HepG2 (cell line): ENCODE measurements around the gene SLC6A7. TPM values are rescaled to one million over a fixed set of nuclear protein-coding genes. Genes with fewer than 3 reads are reported as not detected.
A peak's percentile ranks its signal among the peaks of the same experiment; 100 is the strongest.

ENCODE experiments used
- ATAC-seq: fragments of 200-7000 bp; cut with Tn5 transposase; 3 replicates; pipeline ENCODE4 v1.9.1; 2020; ENCODE audit warnings: mild to moderate bottlenecking, moderate library complexity
- BruUV-seq: library from RNA; stranded (reverse); fragments of 400-500 nt; replicated peaks from 2 replicates; lab custom pipeline; 2021; lab: Mats Ljungman, UMichigan
- CTCF ChIA-PET: fragments of 300-600 bp; formaldehyde crosslinking; extraction: SDS; loops from one replicate; lab custom pipeline; 2021; ENCODE audit warnings: low total read pairs, inconsistent platforms, low intra/inter-chr PET ratio; lab: Yijun Ruan, JAX
- POLR2A ChIA-PET: fragments of 350-600 bp; sonication (Branson Sonifier 250); formaldehyde crosslinking; loops from one replicate; lab custom pipeline; 2020; ENCODE audit warnings: antibody characterized with exemption, inconsistent platforms; lab: Yijun Ruan, JAX
- DNase-seq: peaks from one replicate; pipeline ENCODE4 v3.0.0-alpha.2; 2015; ENCODE audit warnings: low spot score
- FAIRE-seq: peaks from 3 replicates; lab custom pipeline; 2011; peaks lifted over from hg19 to GRCh38; lab: Jason Lieb, UNC
- H2AFZ ChIP-seq: one replicate; pipeline ENCODE4 v1.6.1; 2011; ENCODE audit warnings: low read length, inconsistent platforms
- H3K27ac ChIP-seq: fragments of 300-600 bp; 3 replicates; pipeline ENCODE4 v1.8.0; 2011; ENCODE audit warnings: mixed run types, mild to moderate bottlenecking, mixed read lengths, low read length, inconsistent platforms; ENCODE audit not compliant: insufficient read depth; ENCODE audit errors: extremely low read length
- H3K27me3 ChIP-seq, 2 experiments: fragments of 200-600 bp in 1 of 2; 2 replicates in 1 of 2; 3 replicates in 1 of 2; pipeline versions ENCODE4 v1.6.0 to v1.8.0; 2011; ENCODE audit warnings: low read length in 2 of 2, mild to moderate bottlenecking in 2 of 2, moderate library complexity in 2 of 2, inconsistent platforms in 1 of 2; ENCODE audit not compliant: insufficient read depth in 2 of 2, control insufficient read depth in 1 of 2
- H3K36me3 ChIP-seq, 2 experiments: fragments of 200-600 bp in 1 of 2; replicated peaks in 1 of 2; 2 replicates in 1 of 2; 3 replicates in 1 of 2; pipeline versions ENCODE4 v1.5.1 to v1.8.0; 2011; ENCODE audit warnings: low read length in 2 of 2, inconsistent platforms in 1 of 2; ENCODE audit not compliant: insufficient read depth in 2 of 2, control insufficient read depth in 1 of 2
- H3K4me1 ChIP-seq: 2 replicates; pipeline ENCODE4 v1.5.1; 2012; ENCODE audit warnings: low read length, inconsistent platforms; ENCODE audit not compliant: insufficient read depth
- H3K4me2 ChIP-seq: 2 replicates; pipeline ENCODE4 v1.6.0; 2011; ENCODE audit warnings: low read depth, low read length, inconsistent platforms
- H3K4me3 ChIP-seq, 3 experiments: fragments of 200-600 bp in 1 of 3; sonication (generic), shearing (Covaris generic) in 1 of 3; replicated peaks in 1 of 3; 2 replicates each; pipeline ENCODE4 v1.5.1; 2011 to 2016; ENCODE audit warnings: low read length in 3 of 3, inconsistent platforms in 2 of 3, low read depth in 2 of 3, mild to moderate bottlenecking in 2 of 3, control low read depth in 1 of 3, mixed read lengths in 1 of 3; ENCODE audit not compliant: insufficient read depth in 1 of 3
- H3K79me2 ChIP-seq: one replicate; pipeline ENCODE4 v1.6.1; 2011; ENCODE audit warnings: low read length, inconsistent platforms; ENCODE audit not compliant: insufficient read depth
- H3K9ac ChIP-seq: 2 replicates; pipeline ENCODE4 v1.6.0; 2011; ENCODE audit warnings: mild to moderate bottlenecking, low read depth, low read length, inconsistent platforms; ENCODE audit not compliant: insufficient read depth
- H3K9me3 ChIP-seq: 2 replicates; pipeline ENCODE4 v1.5.1; 2012; ENCODE audit warnings: mild to moderate bottlenecking, low read length
- H4K20me1 ChIP-seq: 2 replicates; pipeline ENCODE4 v1.6.0; 2011; ENCODE audit warnings: inconsistent platforms, mild to moderate bottlenecking, low read length, moderate library complexity; ENCODE audit not compliant: insufficient read depth
- HOXD1 ChIP-seq: sonication (generic); formaldehyde crosslinking; IDR thresholded peaks from 2 replicates; pipeline ENCODE4 v1.5.0; 2020; ENCODE audit warnings: missing genetic modification reagents
- PCBP1 ChIP-seq: fragments of 200-400 bp; formaldehyde crosslinking; IDR thresholded peaks from 2 replicates; pipeline ENCODE4 v1.6.1; 2017; ENCODE audit warnings: mild to moderate bottlenecking, low read depth, low read length, borderline replicate concordance
- SKI ChIP-seq: fragments of 450-650 bp; IDR thresholded peaks from one replicate; pipeline ENCODE4 v1.6.1; 2018; ENCODE audit warnings: mild to moderate bottlenecking; ENCODE audit not compliant: partially characterized antibody
- WGBS: methylation state at CpG from one replicate; pipeline ENCODE4 v1.1.6; 2017; ENCODE audit warnings: low lambda C conversion rate; 5-methylcytosine and 5-hydroxymethylcytosine counted together
- in situ Hi-C: cut with HindIII; loops from 2 replicates; pipeline ENCODE4 v1.10.0; 2017; ENCODE audit warnings: low pct_unique_long_range_greater_than_20kb; ENCODE audit not compliant: extremely low pct_ligation_motif_present
- intact Hi-C: fragments of 100-400 bp; cut with micrococcal nuclease; formaldehyde crosslinking; loops from one replicate; pipeline ENCODE4 v1.10.0; 2022; ENCODE audit not compliant: unreplicated experiment
- polyA plus RNA-seq, 8 experiments: library from polyadenylated mRNA; depleted of rRNA in 3 of 8; stranded (reverse) in 7 of 8; unstranded in 1 of 8; fragments of >200 nt; fragmentation: Illumina TruSeq in 4 of 8; extraction: Trizol in 4 of 8; gene quantifications; 2 replicates each; pipeline versions ENCODE4 v1.2.1 to v1.2.3, GENCODE V29; 2011 to 2016; ENCODE audit warnings: low read depth in 4 of 8, missing spikeins in 1 of 8, mixed read lengths in 1 of 8; ENCODE audit not compliant: insufficient read depth in 1 of 8
- total RNA-seq, 5 experiments: library from RNA; depleted of rRNA; stranded (reverse); fragments of >200 nt; fragmentation: Illumina TruSeq; extraction: Trizol; gene quantifications; 2 replicates each; pipeline ENCODE4 v1.2.3, GENCODE V29; 2016; ENCODE audit warnings: low read depth in 1 of 5
- TF ChIP-seq, protein P1 (sequence below): sonication (generic); formaldehyde crosslinking; IDR thresholded peaks from 2 replicates; pipeline ENCODE4 v1.8.0; 2022; ENCODE audit warnings: mild to moderate bottlenecking, missing genetic modification reagents
- TF ChIP-seq, protein P2 (sequence below): IDR thresholded peaks from 2 replicates; pipeline ENCODE4 v1.6.1; 2012; ENCODE audit warnings: inconsistent platforms
- TF ChIP-seq, protein P3 (sequence below), 2 experiments: sonication (generic) in 1 of 2; formaldehyde crosslinking in 1 of 2; IDR thresholded peaks; 2 replicates each; pipeline versions ENCODE4 v1.5.1 to v1.6.1; 2011 to 2020; ENCODE audit warnings: borderline replicate concordance in 1 of 2, low read depth in 1 of 2, low read length in 1 of 2, mild to moderate bottlenecking in 1 of 2, missing genetic modification reagents in 1 of 2, moderate library complexity in 1 of 2
- TF ChIP-seq, protein P4 (sequence below): fragments of 450-650 bp; IDR thresholded peaks from 2 replicates; pipeline ENCODE4 v1.6.1; 2017

SLC6A7 gene
- total and polyA plus RNA-seq, 2 of the 13 experiments (the other 11 are each of a cell fraction or from before 2014, with no cell fraction given): not detected

DNA sequence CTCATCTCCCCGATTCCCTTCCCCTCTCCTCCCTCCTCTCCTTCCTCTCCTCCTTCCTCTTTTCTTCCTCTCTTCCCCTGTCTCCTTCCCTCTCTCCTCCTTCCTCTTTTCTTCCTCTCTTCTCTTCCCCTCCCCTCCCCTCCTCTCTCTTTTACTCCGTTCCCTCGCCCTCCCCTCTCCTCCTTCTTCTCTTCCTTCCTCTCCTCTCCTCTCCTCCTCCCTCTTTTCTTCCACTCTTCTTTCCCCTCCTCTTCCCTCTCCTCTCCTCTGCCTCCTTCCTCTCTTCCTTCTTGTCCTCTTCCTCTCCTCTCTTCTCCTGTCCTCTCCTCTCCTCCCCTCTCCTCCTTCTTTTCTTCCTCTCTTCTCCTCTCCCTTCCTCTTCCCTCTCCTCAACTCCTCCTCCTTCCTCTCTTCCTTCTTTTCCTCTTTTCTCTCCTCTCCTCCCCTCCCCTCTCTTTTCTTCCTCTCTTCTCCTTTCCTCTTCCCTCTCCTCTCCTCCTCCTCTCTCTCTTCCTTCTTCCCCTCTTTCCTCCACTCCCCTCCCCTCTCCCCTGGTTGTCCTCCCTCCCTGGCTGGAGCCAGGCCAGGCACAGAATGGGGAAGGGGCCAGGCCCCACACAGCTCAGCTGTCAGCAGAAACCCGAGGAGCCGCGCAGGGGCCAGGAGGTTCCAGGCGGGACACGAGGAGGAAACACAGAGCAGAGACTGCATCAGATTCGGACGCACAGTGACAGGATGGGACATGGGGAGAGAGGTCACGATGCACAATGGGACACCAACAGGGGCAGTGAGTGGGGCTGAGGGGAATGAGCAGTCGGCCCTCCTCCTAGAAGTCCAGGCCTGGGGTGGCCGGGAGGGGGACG lies 51.7 kb downstream of the SLC6A7 start:
- WGBS: 43% methylated on average over 14 of the region's 14 CpGs
- in situ Hi-C loops: no loop called here

DNA sequence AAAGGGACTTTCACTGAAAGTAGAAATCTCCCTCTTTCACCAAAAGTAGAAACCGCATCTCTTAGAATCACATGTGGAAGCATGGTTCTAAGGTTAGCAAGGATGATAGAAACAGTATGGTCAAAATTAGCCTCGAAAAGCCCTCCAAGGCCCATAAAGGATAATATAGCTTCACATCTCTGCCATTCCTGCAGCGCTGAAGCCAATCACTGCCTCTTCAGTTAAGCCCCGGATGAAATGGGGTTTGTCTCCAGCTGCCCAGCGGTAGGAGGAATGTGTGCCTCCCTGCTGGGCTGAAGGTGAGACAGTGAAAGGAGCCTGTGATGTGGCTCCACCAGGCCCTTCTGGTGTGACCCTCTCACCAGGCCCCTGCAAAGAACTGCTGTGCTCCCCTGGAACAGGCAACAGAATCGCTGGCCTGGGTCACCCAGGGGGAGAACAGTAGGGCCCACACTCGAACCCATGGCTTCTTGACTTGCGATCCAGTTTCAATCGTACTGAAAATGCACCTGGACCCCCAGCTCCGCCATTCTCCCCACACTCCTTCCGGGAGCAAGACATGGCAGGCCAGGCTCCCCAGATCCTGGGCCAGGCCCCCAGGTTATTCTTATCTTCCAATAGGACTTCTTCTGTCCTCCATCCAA lies 52.5 kb downstream of the SLC6A7 start:
- Histone ChIP-seq H3K4me1 (peaks cover 23% of the 10 kb centered on the region), H3K9me3 (no peaks in the 10 kb centered on the region), H3K27me3 (peaks cover 6 to 77% of the 10 kb centered on the region in 2 experiments), H3K4me3 (no peak overlapping the region), H3K36me3 (no peaks in the 10 kb centered on the region), H4K20me1 (no peaks in the 10 kb centered on the region), H3K79me2 (no peaks in the 10 kb centered on the region), H2AFZ (no peak overlapping the region), H3K9ac (no peak overlapping the region), H3K27ac (no peak overlapping the region), H3K4me2 (no peak overlapping the region)
- intact Hi-C loops: no loop called here
- DNase-seq: no peak
- BruUV-seq: no TSS peak
- in situ Hi-C loops: no loop called here
- no peak for FAIRE-seq
- ATAC-seq: no peak
- ChIA-PET CTCF (no interaction called here), POLR2A (no interaction called here)
- WGBS: 37% methylated on average over 8 of the region's 11 CpGs
- TF ChIP-seq, protein P1, sequence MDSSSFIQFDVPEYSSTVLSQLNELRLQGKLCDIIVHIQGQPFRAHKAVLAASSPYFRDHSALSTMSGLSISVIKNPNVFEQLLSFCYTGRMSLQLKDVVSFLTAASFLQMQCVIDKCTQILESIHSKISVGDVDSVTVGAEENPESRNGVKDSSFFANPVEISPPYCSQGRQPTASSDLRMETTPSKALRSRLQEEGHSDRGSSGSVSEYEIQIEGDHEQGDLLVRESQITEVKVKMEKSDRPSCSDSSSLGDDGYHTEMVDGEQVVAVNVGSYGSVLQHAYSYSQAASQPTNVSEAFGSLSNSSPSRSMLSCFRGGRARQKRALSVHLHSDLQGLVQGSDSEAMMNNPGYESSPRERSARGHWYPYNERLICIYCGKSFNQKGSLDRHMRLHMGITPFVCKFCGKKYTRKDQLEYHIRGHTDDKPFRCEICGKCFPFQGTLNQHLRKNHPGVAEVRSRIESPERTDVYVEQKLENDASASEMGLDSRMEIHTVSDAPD (CRISPR knock-in tag): no peak
- TF ChIP-seq, protein P2, sequence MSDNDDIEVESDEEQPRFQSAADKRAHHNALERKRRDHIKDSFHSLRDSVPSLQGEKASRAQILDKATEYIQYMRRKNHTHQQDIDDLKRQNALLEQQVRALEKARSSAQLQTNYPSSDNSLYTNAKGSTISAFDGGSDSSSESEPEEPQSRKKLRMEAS: no peak
- no peak for TF ChIP-seq SKI
- TF ChIP-seq, protein P3, sequence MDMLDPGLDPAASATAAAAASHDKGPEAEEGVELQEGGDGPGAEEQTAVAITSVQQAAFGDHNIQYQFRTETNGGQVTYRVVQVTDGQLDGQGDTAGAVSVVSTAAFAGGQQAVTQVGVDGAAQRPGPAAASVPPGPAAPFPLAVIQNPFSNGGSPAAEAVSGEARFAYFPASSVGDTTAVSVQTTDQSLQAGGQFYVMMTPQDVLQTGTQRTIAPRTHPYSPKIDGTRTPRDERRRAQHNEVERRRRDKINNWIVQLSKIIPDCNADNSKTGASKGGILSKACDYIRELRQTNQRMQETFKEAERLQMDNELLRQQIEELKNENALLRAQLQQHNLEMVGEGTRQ (IDR thresholded peaks at IDR 0.05; ENCODE audit: low read depth, low read length): no peak
- TF ChIP-seq, protein P3 (CRISPR knock-in tag; IDR thresholded peaks at IDR 0.05; ENCODE audit: borderline replicate concordance): no peak

More for the DNA sequence above, 51.7 kb downstream of the SLC6A7 start:
- no peak for DNase-seq
- Histone ChIP-seq H3K27me3 (peaks cover 6 to 80% of the 10 kb centered on the region in 2 experiments), H4K20me1 (no peaks in the 10 kb centered on the region), H3K4me2 (no peak overlapping the region), H3K9ac (no peak overlapping the region), H3K79me2 (no peaks in the 10 kb centered on the region), H3K4me1 (peaks cover 14% of the 10 kb centered on the region), H3K27ac (no peak overlapping the region), H3K36me3 (no peaks in the 10 kb centered on the region), H3K9me3 (no peaks in the 10 kb centered on the region), H3K4me3 (no peak overlapping the region), H2AFZ (no peak overlapping the region)
- no peak for ATAC-seq
- TF ChIP-seq, protein P4, sequence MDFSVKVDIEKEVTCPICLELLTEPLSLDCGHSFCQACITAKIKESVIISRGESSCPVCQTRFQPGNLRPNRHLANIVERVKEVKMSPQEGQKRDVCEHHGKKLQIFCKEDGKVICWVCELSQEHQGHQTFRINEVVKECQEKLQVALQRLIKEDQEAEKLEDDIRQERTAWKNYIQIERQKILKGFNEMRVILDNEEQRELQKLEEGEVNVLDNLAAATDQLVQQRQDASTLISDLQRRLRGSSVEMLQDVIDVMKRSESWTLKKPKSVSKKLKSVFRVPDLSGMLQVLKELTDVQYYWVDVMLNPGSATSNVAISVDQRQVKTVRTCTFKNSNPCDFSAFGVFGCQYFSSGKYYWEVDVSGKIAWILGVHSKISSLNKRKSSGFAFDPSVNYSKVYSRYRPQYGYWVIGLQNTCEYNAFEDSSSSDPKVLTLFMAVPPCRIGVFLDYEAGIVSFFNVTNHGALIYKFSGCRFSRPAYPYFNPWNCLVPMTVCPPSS: 0 out of 2 replicates have a peak, but pooled peaks have one; percentile 20
- TF ChIP-seq PCBP1: 0 out of 2 replicates have a peak, but pooled peaks have one; percentile 12
- TF ChIP-seq HOXD1 (CRISPR knock-in tag): no peak
- POLR2A ChIA-PET: no interaction called here
- CTCF ChIA-PET: no interaction called here
- no TSS peak for BruUV-seq
- FAIRE-seq: no peak
- intact Hi-C loops: no loop called here
